ENCODE measurements around the gene BRIX1. TPM values are rescaled to one million over a fixed set of nuclear protein-coding genes. Genes with fewer than 3 reads are reported as not detected.

Gene BRIX1
- total and polyA plus RNA-seq, 2 donors from 2014 or later = 22.9 to 23.1 TPM

DNA sequence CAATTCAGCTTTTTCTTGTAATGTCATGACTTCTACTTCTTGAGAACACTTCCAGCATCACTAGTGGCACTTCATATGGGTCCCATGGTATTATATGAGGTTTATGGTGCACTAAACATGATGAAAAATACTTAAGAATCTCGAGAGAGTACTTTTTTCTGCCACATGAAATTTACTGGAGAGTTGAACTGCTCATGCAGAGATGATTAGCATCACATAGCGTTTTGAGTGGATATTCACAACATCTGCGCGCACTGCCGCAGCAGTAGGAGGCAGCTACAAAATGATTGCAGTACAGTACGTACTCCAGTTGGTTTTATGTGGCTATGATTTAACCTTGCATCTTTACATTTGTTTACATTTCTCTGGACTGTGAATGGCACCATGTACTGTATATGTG lies 14.9 kb upstream of the BRIX1 start:
- FAIRE-seq = no peak
- Histone ChIP-seq H3K27ac (ENCODE audit: low read depth in 2 of 2, low read length in 2 of 2) (no peak overlapping the region), H3K4me3 (ENCODE audit: low read length in 3 of 3) (no peak overlapping the region), H3K27me3 (ENCODE audit: control insufficient read depth, insufficient read depth, low read length) (no peaks in the 10 kb centered on the region), H3K9me3 (ENCODE audit: control insufficient read depth in 2 of 3, insufficient read depth in 1 of 3, low read length in 3 of 3) (no peaks in the 10 kb centered on the region), H3K9ac (ENCODE audit: low read length in 3 of 3) (no peak overlapping the region), H3K36me3 (ENCODE audit: control insufficient read depth in 2 of 3, insufficient read depth in 3 of 3, low read length in 3 of 3) (no peaks in the 10 kb centered on the region), H3K4me1 (ENCODE audit: control insufficient read depth in 2 of 3, insufficient read depth in 2 of 3, low read depth in 1 of 3, low read length in 3 of 3) (no peaks in the 10 kb centered on the region)
- intact Hi-C loops (cut with DNase I) = loop anchor here (10.0 kb wide), 1 partner anchor 416 kb away; no protein-coding TSS in a partner anchor
- TF ChIP-seq CTCF (IDR thresholded peaks at IDR 0.05; ENCODE audit: borderline replicate concordance, extremely low read depth, insufficient read depth) = no peak
- no peak for DNase-seq

DNA sequence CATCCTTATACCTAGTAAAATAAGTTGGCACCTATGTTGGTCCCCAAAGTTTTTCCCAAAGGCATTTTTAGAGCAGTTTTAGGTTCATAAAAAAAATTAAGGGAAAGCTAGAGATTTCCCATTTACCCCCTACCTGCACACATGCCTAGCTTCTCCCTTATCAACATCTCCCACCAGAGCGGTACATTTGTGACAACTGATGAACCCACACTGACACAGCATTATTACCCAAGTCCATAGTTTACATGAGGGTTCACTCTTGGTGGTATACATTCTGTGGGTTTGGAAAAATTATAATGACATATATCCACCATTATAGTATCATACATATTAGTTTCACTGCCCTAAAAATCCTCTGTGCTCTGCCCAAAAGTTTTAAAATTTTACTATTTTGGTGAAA lies 12.3 kb upstream of the BRIX1 start:
- Histone ChIP-seq H3K4me1 (ENCODE audit: control insufficient read depth in 2 of 3, insufficient read depth in 2 of 3, low read depth in 1 of 3, low read length in 3 of 3) (no peaks in the 10 kb centered on the region), H3K9ac (ENCODE audit: low read length in 3 of 3) (no peak overlapping the region), H3K4me3 (ENCODE audit: low read length in 3 of 3) (no peak overlapping the region), H3K27ac (ENCODE audit: low read depth in 2 of 2, low read length in 2 of 2) (no peak overlapping the region), H3K27me3 (ENCODE audit: control insufficient read depth, insufficient read depth, low read length) (no peaks in the 10 kb centered on the region), H3K36me3 (ENCODE audit: control insufficient read depth in 2 of 3, insufficient read depth in 3 of 3, low read length in 3 of 3) (no peaks in the 10 kb centered on the region), H3K9me3 (ENCODE audit: control insufficient read depth in 2 of 3, insufficient read depth in 1 of 3, low read length in 3 of 3) (no peaks in the 10 kb centered on the region)
- TF ChIP-seq CTCF (IDR thresholded peaks at IDR 0.05; ENCODE audit: borderline replicate concordance, extremely low read depth, insufficient read depth) = no peak
- FAIRE-seq (no peak), DNase-seq (no peak)
- intact Hi-C loops (cut with DNase I) = loop anchor here (10.0 kb wide), 1 partner anchor 418 kb away; no protein-coding TSS in a partner anchor

DNA sequence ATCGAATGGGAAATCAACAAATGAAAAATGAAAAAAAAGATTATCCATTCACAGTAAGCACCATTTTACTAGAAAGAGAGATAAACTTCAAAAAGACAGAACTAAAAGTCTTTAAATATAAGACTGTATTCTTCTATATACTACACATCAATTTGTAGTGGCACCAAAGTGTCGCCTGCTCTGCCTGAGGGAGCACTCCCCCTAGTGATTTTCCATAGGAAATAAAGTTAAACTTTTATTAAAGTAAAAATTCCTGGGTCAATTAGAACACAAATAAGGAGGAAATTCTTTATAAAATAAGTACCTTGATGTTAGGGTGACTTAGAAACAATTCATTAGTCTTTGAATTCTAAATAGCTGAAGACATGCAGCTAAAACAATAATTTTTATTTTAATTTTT lies 9.9 kb upstream of the BRIX1 start:
- Histone ChIP-seq H3K27ac (ENCODE audit: low read depth in 2 of 2, low read length in 2 of 2) (no peak overlapping the region), H3K4me1 (ENCODE audit: control insufficient read depth in 2 of 3, insufficient read depth in 2 of 3, low read depth in 1 of 3, low read length in 3 of 3) (no peaks in the 10 kb centered on the region), H3K27me3 (ENCODE audit: control insufficient read depth, insufficient read depth, low read length) (no peaks in the 10 kb centered on the region), H3K36me3 (ENCODE audit: control insufficient read depth in 2 of 3, insufficient read depth in 3 of 3, low read length in 3 of 3) (peaks cover 0 to 4% (median 4%) of the 10 kb centered on the region in 3 donors), H3K4me3 (ENCODE audit: low read length in 3 of 3) (no peak overlapping the region), H3K9me3 (ENCODE audit: control insufficient read depth in 2 of 3, insufficient read depth in 1 of 3, low read length in 3 of 3) (no peaks in the 10 kb centered on the region), H3K9ac (ENCODE audit: low read length in 3 of 3) (no peak overlapping the region)
- no peak for FAIRE-seq
- peak in 2 of 5 donors; percentile 10 to 24 for DNase-seq
- intact Hi-C loops (cut with DNase I) = loop anchor here (10.0 kb wide), 1 partner anchor 421 kb away; no protein-coding TSS in a partner anchor
- no peak for TF ChIP-seq CTCF (IDR thresholded peaks at IDR 0.05; ENCODE audit: borderline replicate concordance, extremely low read depth, insufficient read depth)

DNA sequence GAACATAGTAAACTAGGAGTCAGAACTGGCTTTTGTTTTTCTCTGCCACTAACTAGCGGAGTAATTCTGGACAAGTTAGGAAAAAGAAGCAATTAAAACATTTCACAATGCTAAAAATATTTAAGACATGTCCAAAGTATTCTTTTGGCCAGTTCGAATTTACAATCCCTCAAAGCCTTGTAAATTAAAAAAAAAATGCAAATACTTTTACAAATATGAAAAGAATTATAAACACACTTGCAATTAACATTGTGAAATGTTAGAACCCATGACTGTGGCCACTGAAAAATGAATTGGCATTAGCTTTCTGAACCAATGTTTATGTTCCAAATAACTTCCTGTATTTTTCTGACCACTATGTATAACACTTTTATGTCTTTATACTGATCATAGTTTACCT lies 2.4 kb upstream of the BRIX1 start:
- no peaks in the 10 kb centered on the region for H3K9me3 ChIP-seq (ENCODE audit: control insufficient read depth in 2 of 3, insufficient read depth in 1 of 3, low read length in 3 of 3)
- TF ChIP-seq CTCF (IDR thresholded peaks at IDR 0.05; ENCODE audit: borderline replicate concordance, extremely low read depth, insufficient read depth) = no peak
- H3K36me3 ChIP-seq (ENCODE audit: control insufficient read depth in 2 of 3, insufficient read depth in 3 of 3, low read length in 3 of 3) = peaks cover 13% of the 10 kb centered on the region in 3 donors
- FAIRE-seq (no peak), DNase-seq (no peak)
- no peak overlapping the region for H3K4me3 ChIP-seq (ENCODE audit: low read length in 3 of 3)
- intact Hi-C loops (cut with DNase I) = no loop called here
- H3K27me3 ChIP-seq (ENCODE audit: control insufficient read depth, insufficient read depth, low read length) = no peaks in the 10 kb centered on the region
- peaks cover 0 to 18% (median 9%) of the 10 kb centered on the region in 3 donors for H3K4me1 ChIP-seq (ENCODE audit: control insufficient read depth in 2 of 3, insufficient read depth in 2 of 3, low read depth in 1 of 3, low read length in 3 of 3)
- no peak overlapping the region for H3K27ac ChIP-seq (ENCODE audit: low read depth in 2 of 2, low read length in 2 of 2)
- no peak overlapping the region for H3K9ac ChIP-seq (ENCODE audit: low read length in 3 of 3)
